K562 (cell line): Measurements from ENCODE around the gene RPS10.

ENCODE experiments used
- CBX8 ChIP-seq: fragments of 200-600 bp; sonication (generic); IDR thresholded peaks from 2 replicates; pipeline ENCODE4 v1.6.1; 2012; ENCODE audit warnings: borderline replicate concordance, mixed run types, low read depth, mild to moderate bottlenecking, moderate library complexity, mixed read lengths, low read length, control low read depth, inconsistent platforms; ENCODE audit not compliant: poor library complexity, severe bottlenecking; ENCODE audit errors: extremely low read depth
- CHD1 ChIP-seq: fragments of 200-600 bp; sonication (generic); IDR thresholded peaks from one replicate; pipeline ENCODE4 v1.6.1; 2012; ENCODE audit warnings: mild to moderate bottlenecking, moderate library complexity, low read length, inconsistent platforms
- EZH2 ChIP-seq: IDR thresholded peaks from 2 replicates; pipeline ENCODE4 v1.6.1; 2012; ENCODE audit warnings: low read depth, mild to moderate bottlenecking, inconsistent platforms, low read length, borderline replicate concordance
- HNRNPL ChIP-seq: fragments of 200-400 bp; formaldehyde crosslinking; IDR thresholded peaks from 2 replicates; pipeline ENCODE4 v1.6.1; 2017; ENCODE audit warnings: low read depth, mild to moderate bottlenecking, low read length
- HSF4 ChIP-seq: fragments of 250-450 bp; sonication (Bioruptor Pico); IDR thresholded peaks from 2 replicates; pipeline ENCODE4 v2.1.2; 2022; ENCODE audit warnings: mild to moderate bottlenecking, moderate library complexity, borderline replicate concordance
- MAFK ChIP-seq: IDR thresholded peaks from 2 replicates; pipeline ENCODE4 v1.6.1; 2011; ENCODE audit warnings: low read length, improper control_type of control experiment
- NFYB ChIP-seq: IDR thresholded peaks from 2 replicates; pipeline ENCODE4 v1.6.1; 2011; ENCODE audit warnings: mild to moderate bottlenecking, moderate library complexity; ENCODE audit not compliant: insufficient read length; ENCODE audit errors: extremely low read depth
- POLR2AphosphoS5 ChIP-seq: IDR thresholded peaks from 2 replicates; pipeline ENCODE4 v1.6.1; 2011; ENCODE audit warnings: mild to moderate bottlenecking, low read depth, low read length, moderate library complexity; ENCODE audit not compliant: control insufficient read depth, insufficient read depth
- SRSF3 ChIP-seq: fragments of 200-400 bp; formaldehyde crosslinking; IDR thresholded peaks from 2 replicates; pipeline ENCODE4 v1.6.1; 2016; ENCODE audit warnings: mild to moderate bottlenecking, low read length, moderate library complexity; ENCODE audit not compliant: insufficient read depth
- TAF7 ChIP-seq: fragments of 450-650 bp; IDR thresholded peaks from 2 replicates; pipeline ENCODE4 v1.6.1; 2016; ENCODE audit warnings: missing genetic modification characterization, missing compliant biosample characterization
- ZNF274 ChIP-seq: IDR thresholded peaks from 2 replicates; pipeline ENCODE4 v1.6.1; 2011; ENCODE audit warnings: low read depth, mild to moderate bottlenecking, low read length, moderate library complexity, borderline replicate concordance
- TF ChIP-seq, protein P1 (sequence below): sonication (generic); formaldehyde crosslinking; IDR thresholded peaks from 2 replicates; pipeline ENCODE4 v1.8.1; 2023; ENCODE audit warnings: mild to moderate bottlenecking, missing genetic modification reagents
- TF ChIP-seq, protein P2 (sequence below), 3 experiments: IDR thresholded peaks in 2 of 3; conservative IDR thresholded peaks in 1 of 3; 2 replicates each; pipeline ENCODE4 v1.5.1; 2011 to 2012; ENCODE audit warnings: low read length in 3 of 3, mild to moderate bottlenecking in 3 of 3, control low read depth in 2 of 3, improper control_type of control experiment in 1 of 3, inconsistent platforms in 1 of 3, low read depth in 1 of 3, mixed read lengths in 1 of 3, moderate library complexity in 1 of 3; ENCODE audit not compliant: insufficient read depth in 2 of 3
- TF ChIP-seq, protein P3 (sequence below): sonication (generic); formaldehyde crosslinking; IDR thresholded peaks from 2 replicates; pipeline ENCODE4 v1.5.0; 2020; ENCODE audit warnings: missing genetic modification reagents

DNA sequence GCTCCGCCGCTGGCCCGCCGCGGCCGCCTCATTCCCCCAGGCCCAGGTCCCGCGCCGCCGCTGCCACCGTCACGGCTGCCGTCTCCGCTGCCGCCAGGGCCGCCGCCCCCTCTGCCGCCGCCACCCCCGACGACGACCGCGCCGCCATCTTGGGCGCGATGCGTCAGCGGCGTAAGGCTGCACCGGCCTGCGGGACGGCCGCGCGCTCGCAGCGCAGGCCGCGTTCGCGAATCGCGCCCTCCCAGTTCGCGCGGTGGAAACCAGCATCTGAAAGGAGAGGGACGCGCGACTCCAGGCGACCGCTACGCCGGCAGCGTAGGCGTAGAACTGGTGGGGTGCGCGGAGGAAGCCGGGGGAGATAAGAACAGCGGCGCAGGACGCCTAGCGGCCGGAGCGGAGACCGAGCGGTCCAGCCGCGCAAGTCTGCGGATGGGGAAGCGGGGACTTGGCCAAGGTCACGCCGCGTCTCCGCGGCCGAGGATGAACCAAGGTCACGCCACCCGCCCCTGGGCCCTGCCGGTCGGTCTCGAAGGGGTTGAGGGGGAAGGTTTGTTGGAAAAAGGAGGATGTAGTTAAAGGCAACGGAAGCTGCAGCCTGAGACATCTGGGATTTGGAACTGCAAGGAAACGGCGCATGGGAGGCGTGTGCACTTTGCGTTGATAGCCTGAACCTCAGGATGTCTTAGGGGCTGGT is 33.2 kb downstream of the RPS10 start, which contains the start of gene NUDT3:
- TF ChIP-seq POLR2AphosphoS5 (peak; percentile 57), TAF7 (tag) (no peak), NFYB (no peak), CBX8 (no peak), ZNF274 (0 out of 2 replicates have a peak, but pooled peaks have one; percentile 29), CHD1 (no peak), HNRNPL (peak; percentile 99), SRSF3 (no peak), HSF4 (no peak), MAFK (no peak), EZH2 (no peak)
- TF ChIP-seq, protein P1, sequence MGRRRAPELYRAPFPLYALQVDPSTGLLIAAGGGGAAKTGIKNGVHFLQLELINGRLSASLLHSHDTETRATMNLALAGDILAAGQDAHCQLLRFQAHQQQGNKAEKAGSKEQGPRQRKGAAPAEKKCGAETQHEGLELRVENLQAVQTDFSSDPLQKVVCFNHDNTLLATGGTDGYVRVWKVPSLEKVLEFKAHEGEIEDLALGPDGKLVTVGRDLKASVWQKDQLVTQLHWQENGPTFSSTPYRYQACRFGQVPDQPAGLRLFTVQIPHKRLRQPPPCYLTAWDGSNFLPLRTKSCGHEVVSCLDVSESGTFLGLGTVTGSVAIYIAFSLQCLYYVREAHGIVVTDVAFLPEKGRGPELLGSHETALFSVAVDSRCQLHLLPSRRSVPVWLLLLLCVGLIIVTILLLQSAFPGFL (CRISPR knock-in tag): no peak
- TF ChIP-seq, protein P2, sequence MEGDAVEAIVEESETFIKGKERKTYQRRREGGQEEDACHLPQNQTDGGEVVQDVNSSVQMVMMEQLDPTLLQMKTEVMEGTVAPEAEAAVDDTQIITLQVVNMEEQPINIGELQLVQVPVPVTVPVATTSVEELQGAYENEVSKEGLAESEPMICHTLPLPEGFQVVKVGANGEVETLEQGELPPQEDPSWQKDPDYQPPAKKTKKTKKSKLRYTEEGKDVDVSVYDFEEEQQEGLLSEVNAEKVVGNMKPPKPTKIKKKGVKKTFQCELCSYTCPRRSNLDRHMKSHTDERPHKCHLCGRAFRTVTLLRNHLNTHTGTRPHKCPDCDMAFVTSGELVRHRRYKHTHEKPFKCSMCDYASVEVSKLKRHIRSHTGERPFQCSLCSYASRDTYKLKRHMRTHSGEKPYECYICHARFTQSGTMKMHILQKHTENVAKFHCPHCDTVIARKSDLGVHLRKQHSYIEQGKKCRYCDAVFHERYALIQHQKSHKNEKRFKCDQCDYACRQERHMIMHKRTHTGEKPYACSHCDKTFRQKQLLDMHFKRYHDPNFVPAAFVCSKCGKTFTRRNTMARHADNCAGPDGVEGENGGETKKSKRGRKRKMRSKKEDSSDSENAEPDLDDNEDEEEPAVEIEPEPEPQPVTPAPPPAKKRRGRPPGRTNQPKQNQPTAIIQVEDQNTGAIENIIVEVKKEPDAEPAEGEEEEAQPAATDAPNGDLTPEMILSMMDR (IDR thresholded peaks at IDR 0.05 in 2 of 3, conservative IDR thresholded peaks at IDR 0.05 in 1 of 3; ENCODE audit: insufficient read depth in 2 of 3, low read depth in 1 of 3, low read length in 3 of 3): peak; percentile 92 to 95 (median 93)
- TF ChIP-seq, protein P3, sequence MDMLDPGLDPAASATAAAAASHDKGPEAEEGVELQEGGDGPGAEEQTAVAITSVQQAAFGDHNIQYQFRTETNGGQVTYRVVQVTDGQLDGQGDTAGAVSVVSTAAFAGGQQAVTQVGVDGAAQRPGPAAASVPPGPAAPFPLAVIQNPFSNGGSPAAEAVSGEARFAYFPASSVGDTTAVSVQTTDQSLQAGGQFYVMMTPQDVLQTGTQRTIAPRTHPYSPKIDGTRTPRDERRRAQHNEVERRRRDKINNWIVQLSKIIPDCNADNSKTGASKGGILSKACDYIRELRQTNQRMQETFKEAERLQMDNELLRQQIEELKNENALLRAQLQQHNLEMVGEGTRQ: no peak
